IPS-18a (cell line): ENCODE data around the gene SV2C.

ENCODE experiments used
- H3K27ac ChIP-seq: one replicate; pipeline ENCODE4 v1.5.1; 2013; ENCODE audit warnings: low read length
- H3K27me3 ChIP-seq: one replicate; pipeline ENCODE4 v1.6.1; 2013; ENCODE audit warnings: mild to moderate bottlenecking, low read length; ENCODE audit not compliant: control insufficient read depth, insufficient read depth
- H3K36me3 ChIP-seq: one replicate; pipeline ENCODE4 v1.6.1; 2013; ENCODE audit warnings: low read depth, low read length; ENCODE audit not compliant: control insufficient read depth
- H3K4me1 ChIP-seq: one replicate; pipeline ENCODE4 v1.6.1; 2013; ENCODE audit warnings: low read depth, low read length; ENCODE audit not compliant: control insufficient read depth
- H3K4me3 ChIP-seq: one replicate; pipeline ENCODE4 v1.5.1; 2013; ENCODE audit warnings: low read length
- H3K9ac ChIP-seq: one replicate; pipeline ENCODE4 v1.6.1; 2013; ENCODE audit warnings: mild to moderate bottlenecking, low read length, moderate library complexity
- H3K9me3 ChIP-seq: one replicate; pipeline ENCODE4 v1.6.1; 2013; ENCODE audit warnings: low read depth, low read length; ENCODE audit not compliant: control insufficient read depth

SV2C gene

DNA sequence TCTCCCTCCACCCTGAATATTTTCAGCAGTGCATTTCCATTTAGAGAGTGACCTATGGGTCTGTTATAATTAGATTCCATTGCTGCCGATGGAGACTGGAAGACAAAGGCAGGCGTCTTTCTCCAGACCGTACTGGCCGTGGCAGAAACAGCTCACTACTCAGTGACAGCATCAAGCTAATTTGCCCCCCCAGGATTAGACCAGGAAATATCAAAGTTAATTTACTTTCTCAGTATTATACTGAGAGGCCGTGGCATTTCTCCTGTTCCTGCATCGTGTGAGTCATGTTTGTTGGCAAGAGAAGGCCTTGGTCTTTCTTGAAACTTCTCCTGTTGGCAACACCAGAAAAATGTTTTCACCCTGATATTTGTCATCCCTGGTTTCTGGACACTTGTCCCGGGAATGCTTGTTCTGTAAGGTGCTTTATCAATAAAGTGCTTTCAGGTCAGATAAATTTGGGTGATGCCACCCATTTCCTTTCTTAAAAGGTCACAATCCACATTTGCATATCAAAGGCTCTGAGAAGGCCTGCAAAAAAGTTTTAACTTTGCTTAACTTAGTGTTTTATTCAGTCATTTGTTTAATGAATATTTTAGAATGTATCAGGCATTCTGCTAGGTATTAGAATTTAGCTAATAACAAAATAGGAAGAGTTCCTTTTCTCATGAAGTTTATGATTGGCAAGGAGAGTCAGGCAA is 28.4 kb downstream of the SV2C start:
- H3K9me3 ChIP-seq: no peaks in the 10 kb centered on the region
- H3K9ac ChIP-seq: no peak overlapping the region
- no peaks in the 10 kb centered on the region for H3K36me3 ChIP-seq
- H3K27me3 ChIP-seq: no peaks in the 10 kb centered on the region
- H3K4me3 ChIP-seq: no peak overlapping the region
- H3K27ac ChIP-seq: no peak overlapping the region
- H3K4me1 ChIP-seq: peaks cover 8% of the 10 kb centered on the region

DNA sequence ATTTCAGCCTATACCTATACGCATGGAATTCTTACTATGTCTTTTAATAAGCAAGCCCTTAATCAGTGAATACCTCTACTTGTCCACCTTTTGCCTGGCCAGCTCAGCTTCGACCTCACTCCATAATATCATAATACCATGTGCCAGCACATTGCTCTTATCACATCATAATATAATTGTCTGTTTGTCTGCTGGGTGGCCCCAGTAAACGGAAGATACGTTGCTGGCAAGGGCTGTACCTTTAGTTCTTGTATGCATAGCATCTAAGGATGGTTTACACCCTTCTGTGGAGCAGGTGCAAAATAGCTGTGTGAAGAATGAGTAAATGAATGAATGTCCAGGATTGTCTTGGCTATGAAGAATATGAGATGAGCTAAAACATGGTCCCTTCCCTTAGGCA is 29.9 kb downstream of the SV2C start:
- H3K4me1 ChIP-seq: peaks cover 8% of the 10 kb centered on the region
- H3K27me3 ChIP-seq: no peaks in the 10 kb centered on the region

DNA sequence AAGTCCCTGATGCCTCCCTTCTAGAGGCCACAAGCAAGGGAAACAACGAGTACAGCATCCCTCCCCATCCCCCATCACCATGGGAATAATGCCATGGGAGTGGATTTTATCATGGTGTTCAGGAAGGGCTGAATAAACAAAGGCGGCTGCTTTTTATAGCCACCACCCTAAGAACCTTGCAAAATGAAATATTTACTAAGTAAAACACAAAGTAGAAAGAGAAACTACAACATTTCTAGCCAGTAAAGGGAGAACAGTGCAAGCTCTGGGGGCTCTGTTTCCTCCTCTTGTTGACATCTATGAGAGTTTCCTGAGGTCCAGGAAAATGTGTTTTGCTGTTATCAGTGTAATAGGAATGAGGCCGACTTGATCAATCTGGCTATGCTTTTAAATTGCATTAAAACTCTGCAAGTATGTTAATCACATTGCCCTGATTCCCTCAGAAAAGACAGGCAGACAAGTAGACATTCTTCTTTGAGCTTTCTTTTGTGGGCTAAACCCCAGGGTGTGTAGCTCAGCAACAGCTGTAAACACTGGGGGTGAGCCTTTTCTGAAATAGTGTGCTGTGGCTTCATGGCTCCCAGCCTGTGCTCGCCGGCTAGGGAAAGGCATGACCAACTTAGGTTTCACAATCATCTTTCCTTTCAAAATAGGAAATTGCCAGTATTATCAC is 31.1 kb downstream of the SV2C start:
- Histone ChIP-seq H3K9me3 (no peaks in the 10 kb centered on the region), H3K27ac (no peak overlapping the region)

More for the DNA sequence above, 29.9 kb downstream of the SV2C start:
- Histone ChIP-seq H3K36me3 (no peaks in the 10 kb centered on the region), H3K9ac (no peak overlapping the region), H3K27ac (no peak overlapping the region), H3K9me3 (no peaks in the 10 kb centered on the region), H3K4me3 (no peak overlapping the region)

DNA sequence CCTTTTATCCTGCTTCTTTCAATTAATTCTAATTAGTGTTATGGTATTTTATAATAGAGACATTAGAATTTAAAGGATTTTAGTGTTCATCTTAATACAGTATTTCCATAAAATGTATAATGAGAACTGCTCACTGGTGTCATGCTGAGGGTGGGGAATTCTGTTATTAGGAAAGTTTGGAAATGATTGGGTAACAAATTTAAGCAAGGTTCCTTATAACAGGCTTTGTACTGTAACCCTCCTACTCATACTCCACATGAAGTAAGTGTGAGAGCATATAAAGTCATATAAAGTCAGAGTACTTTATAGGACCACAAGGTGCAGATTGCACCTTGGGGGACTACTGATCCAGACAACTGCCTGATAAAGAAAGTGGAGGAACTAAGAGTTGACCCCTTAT is 42.2 kb downstream of the SV2C start:
- Histone ChIP-seq H3K4me3 (no peak overlapping the region), H3K9me3 (no peaks in the 10 kb centered on the region), H3K9ac (no peak overlapping the region), H3K27me3 (no peaks in the 10 kb centered on the region), H3K27ac (no peak overlapping the region), H3K36me3 (no peaks in the 10 kb centered on the region), H3K4me1 (no peaks in the 10 kb centered on the region)

More for the DNA sequence above, 31.1 kb downstream of the SV2C start:
- no peak overlapping the region for H3K4me3 ChIP-seq
- no peaks in the 10 kb centered on the region for H3K36me3 ChIP-seq
- no peak overlapping the region for H3K9ac ChIP-seq
- no peaks in the 10 kb centered on the region for H3K27me3 ChIP-seq
- H3K4me1 ChIP-seq: peaks cover 8% of the 10 kb centered on the region

DNA sequence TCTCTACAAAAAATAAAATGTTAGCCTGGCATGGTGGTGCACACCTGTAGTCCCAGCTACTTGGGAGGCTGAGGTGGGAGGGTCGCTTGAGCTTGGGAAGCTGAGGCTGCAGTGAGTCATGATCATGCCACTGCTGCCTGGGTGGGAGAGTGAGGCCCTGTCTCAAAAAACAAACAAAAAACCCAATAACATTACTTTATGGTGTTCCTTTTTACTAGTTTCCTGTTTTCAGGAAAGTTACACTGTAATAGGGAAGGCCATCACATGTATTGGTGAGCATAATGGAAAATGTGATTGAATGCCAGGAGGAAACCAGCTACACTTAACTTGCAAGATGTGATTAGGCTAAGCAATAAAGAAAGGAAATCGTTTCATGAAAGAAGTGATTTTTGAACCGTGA is 42.7 kb downstream of the SV2C start:
- no peaks in the 10 kb centered on the region for H3K27me3 ChIP-seq
- no peak overlapping the region for H3K4me3 ChIP-seq
- H3K36me3 ChIP-seq: no peaks in the 10 kb centered on the region
- no peaks in the 10 kb centered on the region for H3K4me1 ChIP-seq
- no peaks in the 10 kb centered on the region for H3K9me3 ChIP-seq
- H3K9ac ChIP-seq: no peak overlapping the region
- H3K27ac ChIP-seq: no peak overlapping the region

DNA sequence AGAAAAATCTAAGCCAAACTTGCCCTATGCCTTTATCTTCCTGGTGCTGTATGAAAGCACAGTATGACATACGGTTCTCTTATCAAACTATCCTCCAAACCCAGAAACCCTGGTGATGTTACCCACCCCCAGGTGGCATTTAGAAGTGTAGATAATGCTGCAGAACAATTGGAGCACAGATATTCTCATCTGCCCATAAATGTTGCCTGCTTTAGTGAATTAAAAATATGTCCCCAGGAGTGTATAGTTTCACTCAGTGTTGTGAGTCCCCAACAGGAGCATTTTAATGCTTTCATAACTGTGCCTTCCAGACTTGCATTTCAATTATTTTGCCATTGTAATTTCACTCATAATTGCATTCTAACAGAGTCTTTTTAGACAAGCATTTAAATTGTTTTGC is 50.8 kb downstream of the SV2C start:
- Histone ChIP-seq H3K9me3 (no peaks in the 10 kb centered on the region), H3K9ac (no peak overlapping the region), H3K4me3 (no peak overlapping the region), H3K27ac (no peak overlapping the region), H3K36me3 (no peaks in the 10 kb centered on the region), H3K27me3 (no peaks in the 10 kb centered on the region), H3K4me1 (no peaks in the 10 kb centered on the region)

DNA sequence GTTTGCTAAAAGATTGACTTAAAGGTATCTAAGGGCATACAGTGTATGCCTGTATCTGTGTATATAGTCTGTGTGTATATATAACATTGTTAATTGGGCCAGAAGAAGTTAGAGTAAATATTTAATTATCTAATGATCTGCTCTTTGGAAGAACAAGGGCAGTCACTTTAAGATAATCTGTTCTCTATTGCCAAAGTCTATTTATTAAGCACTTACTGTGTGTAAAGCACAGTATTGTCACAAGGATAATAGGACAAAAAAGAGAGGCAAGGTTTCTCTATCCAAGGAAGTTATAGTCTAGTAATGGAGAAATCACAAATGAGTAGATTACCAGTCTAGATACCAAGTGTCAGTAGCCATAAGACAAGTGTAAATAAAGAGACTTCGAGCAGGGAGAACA is 51.5 kb downstream of the SV2C start:
- Histone ChIP-seq H3K4me3 (no peak overlapping the region), H3K27me3 (no peaks in the 10 kb centered on the region), H3K36me3 (no peaks in the 10 kb centered on the region), H3K9ac (no peak overlapping the region), H3K9me3 (no peaks in the 10 kb centered on the region), H3K27ac (no peak overlapping the region), H3K4me1 (no peaks in the 10 kb centered on the region)

DNA sequence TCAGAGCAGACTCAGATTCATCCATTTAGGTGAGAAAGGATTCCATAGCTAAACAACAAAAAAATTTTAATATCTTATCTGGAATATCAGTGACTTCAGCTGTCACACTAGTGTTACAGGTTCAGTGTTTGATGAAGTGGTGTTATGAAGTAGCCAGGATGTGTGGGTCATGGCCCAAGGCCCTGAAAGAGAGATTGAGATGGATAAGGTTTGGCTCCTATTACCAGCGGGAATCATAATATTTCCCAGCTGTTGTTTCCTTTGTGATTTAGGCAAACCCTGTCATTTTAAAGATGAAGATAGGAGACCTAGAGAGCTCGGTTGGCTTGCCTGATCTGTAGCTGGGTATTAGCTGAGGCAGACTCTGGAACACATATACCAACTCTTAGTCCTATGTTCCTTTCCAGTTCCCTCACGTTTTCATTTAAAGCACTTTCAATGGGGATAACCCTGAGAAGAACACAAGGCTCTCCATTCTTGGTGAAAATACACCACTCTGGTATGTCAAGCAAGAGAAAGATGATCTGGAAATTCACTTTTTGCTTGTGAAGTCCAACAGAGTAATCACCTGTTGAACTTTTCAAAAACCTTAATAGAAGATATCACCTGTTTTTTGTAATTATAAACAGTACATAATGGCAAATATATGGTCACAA is 54.8 kb downstream of the SV2C start:
- Histone ChIP-seq H3K9ac (no peak overlapping the region), H3K4me3 (no peak overlapping the region), H3K27me3 (no peaks in the 10 kb centered on the region), H3K9me3 (no peaks in the 10 kb centered on the region), H3K27ac (no peak overlapping the region), H3K36me3 (no peaks in the 10 kb centered on the region), H3K4me1 (no peaks in the 10 kb centered on the region)

DNA sequence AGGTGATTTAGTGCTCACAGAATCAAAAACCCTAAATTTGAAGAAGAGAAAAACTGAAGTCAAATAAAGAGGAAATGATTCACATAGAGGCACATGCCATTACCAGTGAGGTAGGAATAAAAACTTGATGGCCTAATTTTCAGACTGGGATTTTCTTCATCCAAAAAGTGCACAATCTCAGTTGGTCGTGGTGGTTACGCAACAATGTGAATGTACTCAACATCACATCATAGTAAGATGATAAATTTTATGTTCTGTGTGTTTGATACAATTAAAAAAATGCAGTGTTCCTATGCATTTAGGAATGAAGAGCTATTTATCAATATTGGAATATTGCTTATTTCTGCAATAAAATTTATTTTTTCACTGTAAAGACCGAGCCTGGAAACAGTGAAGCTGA is 60.7 kb downstream of the SV2C start:
- no peaks in the 10 kb centered on the region for H3K9me3 ChIP-seq
- no peak overlapping the region for H3K9ac ChIP-seq
- H3K36me3 ChIP-seq: no peaks in the 10 kb centered on the region
- no peaks in the 10 kb centered on the region for H3K27me3 ChIP-seq
- no peak overlapping the region for H3K27ac ChIP-seq
- H3K4me1 ChIP-seq: peaks cover 8% of the 10 kb centered on the region
- no peak overlapping the region for H3K4me3 ChIP-seq

DNA sequence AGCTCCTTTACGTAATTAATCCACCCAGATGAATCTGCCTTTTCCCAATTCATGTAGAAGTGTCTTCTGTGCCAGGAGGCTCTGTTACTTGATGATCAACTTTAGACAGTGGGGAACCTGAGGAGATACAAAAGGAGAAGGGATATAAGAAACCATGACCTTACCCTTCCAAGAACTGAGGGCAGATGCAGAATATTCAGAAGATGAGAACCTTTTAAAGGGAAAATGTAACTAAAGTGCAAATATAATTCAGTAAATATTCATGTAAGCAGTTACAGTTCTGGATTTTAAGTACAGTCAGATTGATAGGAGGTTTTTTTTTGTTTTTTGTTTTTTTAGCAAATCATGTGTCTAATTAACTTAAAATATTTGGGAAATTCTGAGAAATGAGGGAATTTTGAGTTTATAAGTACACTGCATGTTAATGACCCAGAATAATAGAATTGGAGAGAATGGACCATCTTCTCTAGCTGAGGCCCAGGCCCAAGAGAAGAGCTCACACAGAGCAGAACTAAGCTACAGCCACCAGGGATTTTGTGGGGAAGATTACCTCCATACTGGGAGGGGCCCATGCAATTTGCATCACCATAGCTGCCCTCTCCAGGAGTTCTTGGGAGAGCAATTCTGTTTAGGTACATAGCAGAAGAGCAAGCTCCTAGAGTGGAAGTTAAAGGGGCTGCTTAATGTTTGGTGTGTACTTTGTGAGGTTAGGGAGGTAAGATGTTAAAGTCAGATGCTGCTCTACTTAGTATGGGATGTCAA is 61.5 kb downstream of the SV2C start:
- no peaks in the 10 kb centered on the region for H3K36me3 ChIP-seq
- no peak overlapping the region for H3K9ac ChIP-seq
- H3K27ac ChIP-seq: no peak overlapping the region
- H3K27me3 ChIP-seq: no peaks in the 10 kb centered on the region
- H3K4me3 ChIP-seq: no peak overlapping the region
- no peaks in the 10 kb centered on the region for H3K9me3 ChIP-seq
- peaks cover 8% of the 10 kb centered on the region for H3K4me1 ChIP-seq

DNA sequence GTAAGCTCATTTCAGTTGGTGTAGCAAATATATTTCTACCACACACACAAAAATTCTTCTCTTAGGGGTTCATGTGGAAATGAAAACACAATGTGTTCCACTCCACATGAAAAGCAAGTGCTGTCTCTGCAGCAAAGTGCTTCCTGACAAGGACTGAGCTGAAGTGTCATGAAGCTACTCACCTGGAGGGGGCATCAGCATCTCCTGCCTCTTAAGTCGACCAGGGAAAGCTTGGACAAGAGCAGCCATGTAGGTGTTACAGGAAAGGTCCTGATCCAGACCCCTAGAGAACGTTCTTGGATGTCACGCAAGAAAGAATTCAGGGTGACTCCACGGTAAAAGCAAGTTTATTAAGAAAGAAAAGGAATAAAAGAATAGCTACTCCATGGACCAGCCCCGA is 62.8 kb downstream of the SV2C start:
- Histone ChIP-seq H3K9me3 (no peaks in the 10 kb centered on the region), H3K4me3 (no peak overlapping the region), H3K4me1 (peaks cover 8% of the 10 kb centered on the region), H3K36me3 (no peaks in the 10 kb centered on the region), H3K27ac (no peak overlapping the region), H3K9ac (no peak overlapping the region), H3K27me3 (no peaks in the 10 kb centered on the region)
